ENCODE data around the gene SPRED2.

GRCh38 chr2:65267008-65267407 is 165.4 kb downstream of the SPRED2 start:
- TF ChIP-seq POLR2A (IDR thresholded peaks at IDR 0.05) = no peak
- TF ChIP-seq CTCF (IDR thresholded peaks at IDR 0.05) = no peak
